Upper lobe of left lung (tissue), 6 donors: ENCODE results near the gene FBN3. TPM values are rescaled to one million over a fixed set of nuclear protein-coding genes. Genes with fewer than 3 reads are reported as not detected.
A peak's percentile ranks its signal among the peaks of the same experiment; 100 is the strongest.

ENCODE experiments used
- ATAC-seq, 2 donors: fragments of 200-7000 bp; cut with Tn5 transposase; one replicate each; pipeline ENCODE4 v1.9.1; 2022; ENCODE audit warnings: mild to moderate bottlenecking in 2 of 2, moderate library complexity in 2 of 2; ENCODE audit not compliant: low FRiP score in 2 of 2
- DNase-seq, 2 donors: peaks; one replicate each; pipeline ENCODE4 v3.0.0-alpha.2; 2019 to 2020
- H3K27ac ChIP-seq, 4 donors: fragments of 200-600 bp; sonication (generic); one replicate each; pipeline ENCODE4 v1.5.1; 2016 to 2019
- H3K27me3 ChIP-seq, 4 donors: fragments of 200-600 bp; sonication (generic); one replicate each; pipeline ENCODE4 v1.5.1; 2017 to 2019
- H3K36me3 ChIP-seq, 4 donors: fragments of 200-600 bp; sonication (generic); one replicate each; pipeline ENCODE4 v1.5.1; 2016 to 2019
- H3K4me1 ChIP-seq, 4 donors: fragments of 200-600 bp; sonication (generic); one replicate each; pipeline ENCODE4 v1.5.1; 2018 to 2019
- H3K4me3 ChIP-seq, 4 donors: fragments of 200-600 bp; sonication (generic); one replicate each; pipeline ENCODE4 v1.5.1; 2017 to 2019; ENCODE audit warnings: mild to moderate bottlenecking in 2 of 4, moderate library complexity in 1 of 4
- H3K9me3 ChIP-seq, 4 donors: fragments of 200-600 bp; sonication (generic); one replicate each; pipeline ENCODE4 v1.5.1; 2018 to 2019
- EP300 ChIP-seq, 4 donors: sonication (generic); formaldehyde crosslinking; IDR thresholded peaks; one replicate each; pipeline ENCODE4 v1.5.1; 2017; ENCODE audit warnings: antibody characterized with exemption in 4 of 4, control low read depth in 2 of 4
- POLR2A ChIP-seq, 4 donors: fragments of 450-650 bp; IDR thresholded peaks; one replicate each; pipeline ENCODE4 v1.5.1; 2016 to 2017; ENCODE audit warnings: antibody characterized with exemption in 4 of 4, mild to moderate bottlenecking in 2 of 4
- POLR2AphosphoS5 ChIP-seq, 2 donors: sonication (generic); formaldehyde crosslinking; IDR thresholded peaks; one replicate each; pipeline ENCODE4 v1.5.1; 2017; ENCODE audit warnings: antibody characterized with exemption in 2 of 2
- WGBS, 2 donors: methylation state at CpG; one replicate each; pipeline ENCODE4 v1.1.5; 2017 to 2018; 5-methylcytosine and 5-hydroxymethylcytosine counted together
- total RNA-seq, 6 donors: library from RNA; depleted of rRNA in 4 of 6; stranded (reverse); fragments of >200 nt in 4 of 6; gene quantifications; one replicate each; pipeline versions ENCODE4 v1.1.0 to v1.2.1, GENCODE V29; 2016 to 2021
- TF ChIP-seq, protein P1 (sequence below), 6 experiments: fragments of 450-650 bp in 4 of 6; fragments of 200-600 bp in 2 of 6; sonication (generic) in 2 of 6; IDR thresholded peaks; one replicate each; pipeline ENCODE4 v1.5.1; 2016 to 2019; ENCODE audit warnings: antibody characterized with exemption in 6 of 6
- donor health status: DM: no; HTN: no; CAD: no; lungs with moderate emphysema.
- donor health status: DM: no; HTN: yes; CAD: no; lungs with severe emphysema.

Gene FBN3
- total RNA-seq, 6 donors from 2014 or later, result 0.10 to 106 (median 8.0) TPM

DNA sequence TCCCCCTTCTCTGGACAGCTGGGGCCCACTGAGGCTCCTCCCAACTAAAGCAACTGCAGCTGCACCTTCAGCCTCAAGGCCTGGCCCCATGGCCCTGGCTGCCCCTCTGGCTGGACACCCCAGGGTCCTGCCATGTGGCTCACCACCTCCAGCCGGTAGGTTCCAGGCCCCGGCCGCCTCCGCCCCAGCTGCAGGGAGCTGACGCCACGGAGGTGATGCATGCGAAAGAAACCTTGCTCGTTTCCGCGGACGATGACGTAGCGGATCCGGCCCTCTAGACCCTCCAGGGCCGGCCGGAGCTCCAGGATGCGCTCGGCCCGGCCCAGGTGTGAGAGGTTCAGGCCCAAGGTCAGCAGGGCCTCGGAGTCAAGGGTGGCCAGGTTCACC, 83.5 kb downstream of the FBN3 start:
- Histone ChIP-seq H3K27ac (no peak overlapping the region), H3K9me3 (peaks cover 0 to 22% (median 13%) of the 10 kb centered on the region in 4 donors), H3K4me3 (no peak overlapping the region), H3K4me1 (no peaks in the 10 kb centered on the region), H3K36me3 (no peaks in the 10 kb centered on the region), H3K27me3 (no peaks in the 10 kb centered on the region)
- TF ChIP-seq, protein P1, sequence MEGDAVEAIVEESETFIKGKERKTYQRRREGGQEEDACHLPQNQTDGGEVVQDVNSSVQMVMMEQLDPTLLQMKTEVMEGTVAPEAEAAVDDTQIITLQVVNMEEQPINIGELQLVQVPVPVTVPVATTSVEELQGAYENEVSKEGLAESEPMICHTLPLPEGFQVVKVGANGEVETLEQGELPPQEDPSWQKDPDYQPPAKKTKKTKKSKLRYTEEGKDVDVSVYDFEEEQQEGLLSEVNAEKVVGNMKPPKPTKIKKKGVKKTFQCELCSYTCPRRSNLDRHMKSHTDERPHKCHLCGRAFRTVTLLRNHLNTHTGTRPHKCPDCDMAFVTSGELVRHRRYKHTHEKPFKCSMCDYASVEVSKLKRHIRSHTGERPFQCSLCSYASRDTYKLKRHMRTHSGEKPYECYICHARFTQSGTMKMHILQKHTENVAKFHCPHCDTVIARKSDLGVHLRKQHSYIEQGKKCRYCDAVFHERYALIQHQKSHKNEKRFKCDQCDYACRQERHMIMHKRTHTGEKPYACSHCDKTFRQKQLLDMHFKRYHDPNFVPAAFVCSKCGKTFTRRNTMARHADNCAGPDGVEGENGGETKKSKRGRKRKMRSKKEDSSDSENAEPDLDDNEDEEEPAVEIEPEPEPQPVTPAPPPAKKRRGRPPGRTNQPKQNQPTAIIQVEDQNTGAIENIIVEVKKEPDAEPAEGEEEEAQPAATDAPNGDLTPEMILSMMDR (IDR thresholded peaks at IDR 0.05), result no peak
- TF ChIP-seq POLR2A (IDR thresholded peaks at IDR 0.05) (no peak), EP300 (IDR thresholded peaks at IDR 0.05) (no peak), POLR2AphosphoS5 (IDR thresholded peaks at IDR 0.05) (no peak)
- ATAC-seq (peak in 1 of 2 donors; percentile 19), DNase-seq (peak in 1 of 2 donors; percentile 83)
- WGBS, 2 donors, result 95 to 97% methylated on average over 14 to 20 of the region's 20 CpGs

DNA sequence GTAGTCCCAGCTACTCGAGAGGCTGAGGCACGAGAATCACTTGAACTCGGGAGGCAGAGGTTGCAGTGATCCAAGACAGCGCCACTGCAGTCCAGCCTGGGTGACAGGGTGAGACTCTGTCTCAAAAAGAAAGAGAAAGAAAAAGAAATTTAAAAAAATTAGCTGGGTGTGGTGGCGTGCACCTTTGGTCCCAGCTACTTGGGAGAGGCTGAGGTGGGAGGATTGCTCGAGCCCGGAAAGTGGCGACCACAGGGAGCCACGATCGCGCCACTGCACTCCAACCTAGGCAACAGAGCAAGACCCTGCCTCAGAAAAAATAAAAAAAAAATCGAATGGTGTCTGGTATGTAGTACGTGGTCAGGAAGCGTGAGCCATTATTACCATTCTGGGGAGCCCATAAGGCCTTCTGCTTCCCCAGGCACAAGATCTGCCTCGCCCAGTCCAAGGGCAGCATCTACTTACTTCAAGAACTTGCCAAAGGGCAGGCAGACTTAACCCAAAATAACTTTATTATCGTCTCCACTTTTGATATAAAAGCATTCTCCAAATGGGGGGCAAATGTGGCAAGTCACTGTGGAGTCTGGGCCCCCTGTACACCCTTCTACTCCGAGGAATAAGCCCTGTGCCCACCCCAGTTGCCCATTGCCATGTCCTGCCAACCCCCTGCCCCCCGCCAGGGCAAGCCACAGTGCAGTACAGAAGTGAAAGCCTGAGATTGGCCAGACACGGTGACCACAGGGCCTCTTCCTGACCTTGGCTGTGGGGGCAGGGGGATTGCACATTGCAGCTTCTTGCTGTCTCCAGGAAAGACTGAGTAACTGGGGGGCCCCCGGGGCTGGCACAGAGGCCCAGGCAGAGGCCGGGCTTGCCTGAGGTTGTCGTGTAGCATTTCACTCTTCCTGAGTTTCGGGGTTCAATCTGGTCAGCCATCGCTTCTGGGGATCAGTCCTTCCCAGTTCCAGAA, 84.2 kb downstream of the FBN3 start:
- Histone ChIP-seq H3K4me3 (no peak overlapping the region), H3K27ac (no peak overlapping the region), H3K36me3 (no peaks in the 10 kb centered on the region), H3K4me1 (no peaks in the 10 kb centered on the region), H3K9me3 (peaks cover 0 to 18% (median 9%) of the 10 kb centered on the region in 4 donors), H3K27me3 (no peaks in the 10 kb centered on the region)
- DNase-seq, result no peak
- 81 to 90% methylated on average over 20 to 24 of the region's 24 CpGs for WGBS, 2 donors
- TF ChIP-seq POLR2A (IDR thresholded peaks at IDR 0.05) (no peak), EP300 (IDR thresholded peaks at IDR 0.05) (no peak), POLR2AphosphoS5 (IDR thresholded peaks at IDR 0.05) (no peak)
- TF ChIP-seq, protein P1 (IDR thresholded peaks at IDR 0.05), result no peak
- peak in 1 of 2 donors; percentile 24 for ATAC-seq

DNA sequence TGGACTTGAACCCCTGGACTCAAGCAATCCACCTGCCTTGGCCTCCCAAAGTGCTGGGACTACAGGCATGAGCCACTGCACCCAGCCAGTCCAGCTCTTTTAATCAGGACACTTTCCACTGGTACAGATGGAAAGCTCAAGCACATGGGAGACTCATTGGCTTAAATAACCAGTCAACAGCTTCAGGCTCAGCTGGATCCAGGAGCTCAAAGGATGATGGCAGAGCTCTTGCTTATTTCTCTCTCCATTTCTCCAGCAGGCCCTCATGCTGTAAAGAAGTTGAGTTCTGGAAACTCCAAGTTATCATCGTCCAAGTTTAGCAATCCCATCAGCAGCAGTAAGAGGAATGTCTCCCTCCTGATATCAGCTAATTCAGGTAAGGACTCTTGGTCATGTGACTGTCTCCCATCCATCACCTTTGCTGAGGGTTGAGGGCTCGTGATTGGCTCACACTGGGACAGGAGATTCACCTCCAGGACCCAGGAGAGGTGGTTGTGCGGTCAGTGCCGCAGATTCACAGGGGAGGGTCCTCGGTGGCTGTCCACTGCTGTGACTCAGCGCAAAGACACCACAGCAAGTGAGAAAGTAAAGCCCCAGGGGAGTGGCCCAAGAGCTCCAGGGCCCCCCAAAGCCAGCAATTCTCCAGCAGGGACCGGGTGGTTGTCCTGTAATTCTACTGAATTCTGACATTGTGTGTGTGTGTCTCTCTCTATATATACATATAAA, 91.7 kb downstream of the FBN3 start:
- H3K4me1 ChIP-seq, result no peaks in the 10 kb centered on the region
- ATAC-seq (no peak), DNase-seq (no peak)
- WGBS, 2 donors, result 78% methylated on average over 7 of the region's 7 CpGs
- no peak overlapping the region for H3K27ac ChIP-seq
- H3K9me3 ChIP-seq, result no peaks in the 10 kb centered on the region
- no peaks in the 10 kb centered on the region for H3K27me3 ChIP-seq
- no peak overlapping the region for H3K4me3 ChIP-seq
- no peak for TF ChIP-seq EP300 (IDR thresholded peaks at IDR 0.05)
- no peak for TF ChIP-seq POLR2A (IDR thresholded peaks at IDR 0.05)
- TF ChIP-seq, protein P1 (IDR thresholded peaks at IDR 0.05), result no peak
- no peak for TF ChIP-seq POLR2AphosphoS5 (IDR thresholded peaks at IDR 0.05)
- no peaks in the 10 kb centered on the region for H3K36me3 ChIP-seq

DNA sequence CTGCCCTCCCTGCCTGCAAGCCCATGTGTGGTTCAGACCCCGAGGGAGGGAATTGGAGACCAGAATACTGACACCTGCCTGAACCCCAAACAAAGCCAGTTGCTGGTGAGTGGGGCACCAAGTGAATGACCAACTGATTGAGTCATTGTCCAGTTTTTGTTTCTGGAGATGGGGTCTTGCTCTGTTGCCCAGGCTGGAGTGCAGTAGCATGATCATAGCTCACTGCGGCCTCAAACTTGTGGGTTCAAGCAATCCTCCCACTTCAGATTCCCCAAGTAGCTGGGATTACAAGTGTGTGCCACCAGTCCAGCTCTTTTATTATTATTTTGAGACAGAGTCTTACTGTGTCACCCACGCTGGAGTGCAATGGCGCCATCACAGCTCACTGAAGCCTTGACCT, 92.9 kb downstream of the FBN3 start:
- no peaks in the 10 kb centered on the region for H3K27me3 ChIP-seq
- no peak for DNase-seq
- no peaks in the 10 kb centered on the region for H3K4me1 ChIP-seq
- no peak for ATAC-seq
- no peaks in the 10 kb centered on the region for H3K9me3 ChIP-seq
- WGBS, 2 donors, result 95 to 97% methylated on average over 3 to 4 of the region's 4 CpGs
- no peak overlapping the region for H3K4me3 ChIP-seq
- no peak for TF ChIP-seq POLR2A (IDR thresholded peaks at IDR 0.05)
- TF ChIP-seq EP300 (IDR thresholded peaks at IDR 0.05), result no peak
- TF ChIP-seq, protein P1 (IDR thresholded peaks at IDR 0.05), result no peak
- H3K27ac ChIP-seq, result no peak overlapping the region
- H3K36me3 ChIP-seq, result no peaks in the 10 kb centered on the region
